HEK293T (cell line): ENCODE measurements around the gene HMGN3.

Source experiments
- ARNT ChIP-seq: fragments of 450-650 bp; IDR thresholded peaks from 2 replicates; pipeline ENCODE4 v1.6.1; 2017; ENCODE audit warnings: mild to moderate bottlenecking
- BHLHE40 ChIP-seq: fragments of 450-650 bp; IDR thresholded peaks from 2 replicates; pipeline ENCODE4 v1.6.1; 2016; ENCODE audit warnings: mild to moderate bottlenecking, moderate library complexity, borderline replicate concordance
- CTBP1 ChIP-seq: fragments of 450-650 bp; IDR thresholded peaks from 2 replicates; pipeline ENCODE4 v1.6.1; 2016; ENCODE audit warnings: borderline replicate concordance
- FOXA1 ChIP-seq: fragments of 450-650 bp; IDR thresholded peaks from 2 replicates; pipeline ENCODE4 v1.6.1; 2016; ENCODE audit warnings: mild to moderate bottlenecking
- FOXK2 ChIP-seq: fragments of 450-650 bp; IDR thresholded peaks from 2 replicates; pipeline ENCODE4 v1.6.1; 2016; ENCODE audit warnings: mild to moderate bottlenecking
- FOXM1 ChIP-seq: fragments of 450-650 bp; IDR thresholded peaks from 2 replicates; pipeline ENCODE4 v1.6.1; 2017; ENCODE audit warnings: mild to moderate bottlenecking, borderline replicate concordance
- HDGF ChIP-seq: fragments of 450-650 bp; IDR thresholded peaks from 2 replicates; pipeline ENCODE4 v1.6.1; 2017; ENCODE audit warnings: antibody characterized with exemption, borderline replicate concordance
- LEF1 ChIP-seq: fragments of 450-650 bp; IDR thresholded peaks from 2 replicates; pipeline ENCODE4 v1.6.1; 2017; ENCODE audit warnings: mild to moderate bottlenecking, borderline replicate concordance
- NFRKB ChIP-seq: fragments of 450-650 bp; IDR thresholded peaks from 2 replicates; pipeline ENCODE4 v1.6.1; 2016; ENCODE audit warnings: mild to moderate bottlenecking, moderate library complexity
- SP1 ChIP-seq: fragments of 450-650 bp; IDR thresholded peaks from 2 replicates; pipeline ENCODE4 v1.6.1; 2017

DNA sequence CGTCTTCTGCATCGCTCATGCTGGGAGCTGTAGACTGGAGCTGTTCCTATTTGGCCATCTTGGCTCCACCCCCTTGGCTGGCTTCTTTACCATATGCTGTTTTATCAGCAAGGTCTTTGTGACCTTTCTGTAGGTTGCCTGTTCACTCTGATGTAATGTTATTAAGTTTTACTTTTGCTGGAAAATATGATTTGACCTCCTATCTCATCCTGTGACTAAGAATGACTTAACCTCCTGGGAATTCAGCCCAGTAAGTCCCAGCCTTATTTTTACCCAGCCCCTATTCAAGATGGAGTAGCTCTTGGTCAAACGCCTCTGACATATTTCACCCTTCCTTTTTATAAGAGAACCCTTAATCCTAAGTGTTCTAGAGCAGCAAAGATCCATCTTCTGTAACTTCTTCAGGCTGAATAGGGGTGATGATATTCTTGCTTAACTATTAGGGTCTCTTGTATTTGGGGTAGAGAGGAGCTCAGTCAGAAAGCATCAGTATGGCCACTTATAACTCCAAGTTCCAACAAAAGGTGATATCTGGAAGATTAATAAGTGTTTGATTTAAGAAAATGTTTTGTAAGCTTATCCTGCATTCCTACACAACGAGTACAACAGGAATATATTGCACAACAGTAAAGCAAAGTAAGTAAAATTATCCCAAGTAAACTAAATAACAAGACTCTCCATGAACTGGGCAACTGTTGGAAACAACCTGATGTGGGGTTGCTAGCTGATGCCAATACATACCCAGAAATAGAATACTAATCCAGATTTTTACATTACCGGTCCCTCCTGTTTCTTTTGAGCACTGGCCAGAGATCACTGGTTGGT lies 23.1 kb upstream of the HMGN3 start:
- no peak for TF ChIP-seq FOXM1
- TF ChIP-seq FOXA1: no peak
- no peak for TF ChIP-seq NFRKB
- TF ChIP-seq LEF1: no peak
- no peak for TF ChIP-seq SP1
- no peak for TF ChIP-seq BHLHE40
- no peak for TF ChIP-seq FOXK2
- no peak for TF ChIP-seq HDGF
- no peak for TF ChIP-seq ARNT
- no peak for TF ChIP-seq CTBP1
